ENCODE measurements around the gene CARD10. TPM values are rescaled to one million over a fixed set of nuclear protein-coding genes. Genes with fewer than 3 reads are reported as not detected.
A peak's percentile ranks its signal among the peaks of the same experiment; 100 is the strongest.
"Not testable (repeated sequence)": the region's sequence is repeated elsewhere in the genome, so short reads cannot be mapped to it uniquely, and the experiment has no call there.

The CARD10 gene
- total RNA-seq, 1 experiment from 2014 or later, result 58.6 TPM

GRCh38 chr22:37482244-37482643, 37.0 kb downstream of the CARD10 start:
- in situ Hi-C loops (cut with HindIII; ENCODE audit: low pct_unique_long_range_greater_than_20kb, low sequenced_read_pairs), result no loop called here
- no peak for DNase-seq (ENCODE audit: low read depth)

- no peak for DNase-seq (ENCODE audit: low read depth)
- in situ Hi-C loops (cut with HindIII; ENCODE audit: low pct_unique_long_range_greater_than_20kb, low sequenced_read_pairs), result no loop called here
Observed at GRCh38 chr22:37481347-37481907, 37.8 kb downstream of the CARD10 start.

DNA sequence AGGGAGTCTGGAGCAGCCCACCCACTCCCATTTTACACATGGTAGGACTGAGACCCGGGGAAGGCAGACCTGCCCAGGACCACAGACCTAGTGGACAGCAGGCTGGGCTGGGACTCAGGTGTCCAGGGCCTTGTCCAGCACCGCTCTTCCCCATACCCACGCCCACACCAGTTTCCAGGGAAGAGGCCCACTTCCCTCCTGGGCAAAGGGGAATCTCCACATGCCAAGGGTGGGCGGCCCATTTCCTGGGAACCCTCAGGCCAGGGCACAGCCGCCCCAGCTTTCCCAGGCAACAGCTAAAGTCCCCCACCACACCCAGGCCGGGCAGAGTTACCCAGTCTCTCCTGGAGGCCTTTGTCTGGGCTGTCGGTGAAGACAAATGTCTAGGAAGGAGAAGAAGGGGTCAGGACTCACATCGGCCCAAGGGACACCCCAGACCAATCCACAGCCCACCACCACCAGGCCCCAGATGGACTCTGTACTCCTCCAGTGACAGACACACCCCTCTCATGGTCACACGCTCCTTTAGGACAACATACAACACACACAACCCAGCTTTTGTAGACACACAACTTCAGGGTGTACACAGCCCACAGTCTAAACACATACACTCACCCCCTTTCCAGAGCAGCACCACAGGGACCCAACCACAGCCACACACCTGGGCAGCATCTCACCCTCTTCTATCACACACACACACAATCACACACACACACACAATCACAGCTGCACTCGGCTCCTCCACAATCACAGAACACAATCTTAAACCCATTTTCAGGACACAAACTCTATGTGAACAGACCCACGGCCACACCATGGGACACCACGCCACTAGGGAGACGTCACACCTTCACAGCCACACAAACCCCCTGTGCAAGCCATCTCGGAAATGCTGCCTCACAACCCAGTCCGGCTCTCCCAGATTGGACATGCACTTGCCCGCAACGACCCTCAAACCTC, 38.5 kb downstream of the CARD10 start:
- in situ Hi-C loops (cut with HindIII; ENCODE audit: low pct_unique_long_range_greater_than_20kb, low sequenced_read_pairs), result no loop called here
- no peak for DNase-seq (ENCODE audit: low read depth)

- no peak for DNase-seq (ENCODE audit: low read depth)
- in situ Hi-C loops (cut with HindIII; ENCODE audit: low pct_unique_long_range_greater_than_20kb, low sequenced_read_pairs), result no loop called here
Observed at GRCh38 chr22:37479196-37479595, 40.0 kb downstream of the CARD10 start.

- in situ Hi-C loops (cut with HindIII; ENCODE audit: low pct_unique_long_range_greater_than_20kb, low sequenced_read_pairs), result no loop called here
- DNase-seq (ENCODE audit: low read depth), result no peak
Observed at GRCh38 chr22:37476389-37477329, 42.6 kb downstream of the CARD10 start.

GRCh38 chr22:37474447-37475090, 44.6 kb downstream of the CARD10 start:
- in situ Hi-C loops (cut with HindIII; ENCODE audit: low pct_unique_long_range_greater_than_20kb, low sequenced_read_pairs), result no loop called here
- DNase-seq (ENCODE audit: low read depth), result no peak

GRCh38 chr22:37473437-37473946, 45.7 kb downstream of the CARD10 start:
- DNase-seq (ENCODE audit: low read depth), result no peak
- in situ Hi-C loops (cut with HindIII; ENCODE audit: low pct_unique_long_range_greater_than_20kb, low sequenced_read_pairs), result no loop called here

GRCh38 chr22:37472418-37473006, 46.7 kb downstream of the CARD10 start:
- in situ Hi-C loops (cut with HindIII; ENCODE audit: low pct_unique_long_range_greater_than_20kb, low sequenced_read_pairs), result no loop called here
- DNase-seq (ENCODE audit: low read depth), result no peak

DNA sequence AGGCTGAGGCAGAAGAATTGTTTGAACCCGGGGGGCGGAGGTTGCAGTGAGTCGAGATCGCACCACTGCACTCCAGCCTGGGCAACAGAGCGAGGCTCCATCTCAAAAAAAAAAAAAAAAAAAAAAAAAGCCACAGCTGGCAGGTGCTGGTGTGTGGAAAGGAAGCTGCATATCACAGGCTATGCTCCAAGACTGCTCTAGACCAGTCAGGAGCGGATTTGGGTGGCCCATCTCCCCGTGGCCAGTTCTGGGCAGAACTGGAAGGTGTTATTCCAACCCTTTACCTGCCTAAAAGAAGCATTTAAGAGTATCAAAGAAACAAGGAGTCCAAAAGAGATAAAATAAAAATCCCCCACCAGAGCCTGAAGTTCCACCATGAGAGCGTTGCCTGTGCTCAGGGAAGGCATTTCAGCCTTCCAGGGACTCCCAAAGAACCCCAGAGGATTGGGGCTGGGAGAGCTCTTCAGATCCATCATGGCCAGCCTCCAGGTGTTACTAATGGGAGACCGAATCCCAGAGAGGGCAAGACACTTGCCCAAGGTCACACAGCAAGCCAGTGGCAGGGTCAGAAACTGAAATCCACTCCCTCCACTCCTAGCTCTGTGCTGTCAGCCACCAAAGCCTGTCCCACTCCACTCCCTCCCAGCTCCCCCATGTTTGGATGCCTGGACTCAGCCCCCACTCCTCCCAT, 47.3 kb downstream of the CARD10 start:
- in situ Hi-C loops (cut with HindIII; ENCODE audit: low pct_unique_long_range_greater_than_20kb, low sequenced_read_pairs), result no loop called here
- no peak for DNase-seq (ENCODE audit: low read depth)

- in situ Hi-C loops (cut with HindIII; ENCODE audit: low pct_unique_long_range_greater_than_20kb, low sequenced_read_pairs), result no loop called here
Observed at GRCh38 chr22:37470087-37470445, 49.1 kb downstream of the CARD10 start.

GRCh38 chr22:37469416-37470086, 49.7 kb downstream of the CARD10 start:
- DNase-seq (ENCODE audit: low read depth), result no peak
- in situ Hi-C loops (cut with HindIII; ENCODE audit: low pct_unique_long_range_greater_than_20kb, low sequenced_read_pairs), result no loop called here

More at GRCh38 chr22:37470087-37470445, 49.1 kb downstream of the CARD10 start:
- no peak for DNase-seq (ENCODE audit: low read depth)

- DNase-seq (ENCODE audit: low read depth), result not testable (repeated sequence)
Observed at GRCh38 chr22:37468201-37468695, 51.0 kb downstream of the CARD10 start.

GRCh38 chr22:37467391-37467955, 51.7 kb downstream of the CARD10 start:
- in situ Hi-C loops (cut with HindIII; ENCODE audit: low pct_unique_long_range_greater_than_20kb, low sequenced_read_pairs), result no loop called here
- no peak for DNase-seq (ENCODE audit: low read depth)

More at GRCh38 chr22:37468201-37468695, 51.0 kb downstream of the CARD10 start:
- in situ Hi-C loops (cut with HindIII; ENCODE audit: low pct_unique_long_range_greater_than_20kb, low sequenced_read_pairs), result not testable (repeated sequence)

GRCh38 chr22:37464181-37464580, 55.0 kb downstream of the CARD10 start:
- in situ Hi-C loops (cut with HindIII; ENCODE audit: low pct_unique_long_range_greater_than_20kb, low sequenced_read_pairs), result no loop called here
- no peak for DNase-seq (ENCODE audit: low read depth)

DNA sequence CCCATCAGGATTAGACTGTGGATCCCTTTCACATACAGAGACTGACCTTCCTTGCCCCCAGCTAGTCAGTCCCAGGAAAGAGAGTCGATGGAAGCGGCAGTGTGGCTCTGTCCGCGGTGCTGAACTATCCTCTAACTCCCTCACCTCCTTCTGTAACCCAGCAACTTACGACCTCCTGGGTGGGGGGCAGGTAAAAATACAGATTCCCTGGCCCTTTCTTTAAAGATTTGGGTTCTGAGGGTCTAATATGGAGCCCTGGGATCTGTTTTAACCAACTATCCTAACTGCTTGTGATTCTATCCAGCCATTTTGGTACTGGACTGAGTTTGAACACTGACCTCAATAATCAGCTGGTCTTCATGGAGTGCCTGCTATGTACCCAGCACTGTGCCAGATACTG, 56.2 kb downstream of the CARD10 start:
- in situ Hi-C loops (cut with HindIII; ENCODE audit: low pct_unique_long_range_greater_than_20kb, low sequenced_read_pairs), result no loop called here
- peak; percentile 50 for DNase-seq (ENCODE audit: low read depth)

DNA sequence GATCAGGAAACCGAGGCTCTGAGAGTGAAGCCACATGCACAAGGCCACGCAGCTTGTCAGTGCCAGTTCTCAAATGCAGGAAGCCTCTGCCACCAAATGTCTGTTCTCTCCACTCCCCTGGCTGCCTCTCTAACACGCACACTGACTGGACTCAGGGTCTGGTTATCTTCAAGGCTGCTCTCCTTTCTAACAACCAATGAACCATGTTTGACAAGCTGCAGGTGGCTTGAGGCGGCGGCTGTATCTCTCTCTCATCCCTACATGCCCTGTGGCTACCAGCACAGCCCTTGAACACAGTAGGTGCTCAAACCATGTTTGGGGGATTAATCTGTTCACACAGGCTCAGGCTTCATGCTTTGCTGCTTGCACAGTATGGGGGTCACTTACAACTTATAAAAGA, 56.8 kb downstream of the CARD10 start:
- no peak for DNase-seq (ENCODE audit: low read depth)
- in situ Hi-C loops (cut with HindIII; ENCODE audit: low pct_unique_long_range_greater_than_20kb, low sequenced_read_pairs), result no loop called here

Measured in Caki2 (cell line).